Hepatocyte (in vitro differentiated cells): ENCODE measurements around the gene C22orf23. TPM values are rescaled to one million over a fixed set of nuclear protein-coding genes. Genes with fewer than 3 reads are reported as not detected.

Experiments used
- DNase-seq: peaks from one replicate; pipeline ENCODE4 v3.0.0-alpha.2; 2016; ENCODE audit warnings: low spot score
- H2AFZ ChIP-seq: fragments of 200-600 bp; sonication (generic); 2 replicates; pipeline ENCODE4 v1.6.0; 2016; ENCODE audit warnings: antibody characterized with exemption, mild to moderate bottlenecking
- H3K27ac ChIP-seq: fragments of 200-600 bp; sonication (generic); 2 replicates; pipeline ENCODE4 v1.5.1; 2016; ENCODE audit warnings: mild to moderate bottlenecking
- H3K27me3 ChIP-seq: fragments of 200-600 bp; sonication (generic); 2 replicates; pipeline ENCODE4 v1.6.1; 2016
- H3K36me3 ChIP-seq: fragments of 200-600 bp; sonication (generic); replicated peaks from 2 replicates; pipeline ENCODE4 v1.5.1; 2016; ENCODE audit warnings: low read depth; ENCODE audit not compliant: insufficient read depth
- H3K4me1 ChIP-seq: fragments of 200-600 bp; sonication (generic); 2 replicates; pipeline ENCODE4 v1.5.1; 2016; ENCODE audit warnings: mild to moderate bottlenecking, moderate library complexity; ENCODE audit not compliant: insufficient read depth
- H3K4me2 ChIP-seq: fragments of 200-600 bp; sonication (generic); 2 replicates; pipeline ENCODE4 v1.6.0; 2016
- H3K4me3 ChIP-seq: fragments of 200-600 bp; sonication (generic); 2 replicates; pipeline ENCODE4 v1.5.1; 2016; ENCODE audit warnings: mild to moderate bottlenecking
- H3K79me2 ChIP-seq: fragments of 200-600 bp; sonication (generic); 2 replicates; pipeline ENCODE4 v1.6.0; 2017; ENCODE audit warnings: mild to moderate bottlenecking
- H3K9me2 ChIP-seq: fragments of 200-600 bp; sonication (generic); replicated peaks from 2 replicates; pipeline ENCODE4 v1.6.0; 2017; ENCODE audit warnings: mild to moderate bottlenecking; ENCODE audit not compliant: insufficient read depth
- H3K9me3 ChIP-seq: fragments of 200-600 bp; sonication (generic); 2 replicates; pipeline ENCODE4 v1.5.1; 2016; ENCODE audit warnings: low read depth, mild to moderate bottlenecking
- H4K20me1 ChIP-seq: fragments of 200-600 bp; sonication (generic); 2 replicates; pipeline ENCODE4 v1.6.0; 2016; ENCODE audit warnings: mild to moderate bottlenecking; ENCODE audit not compliant: insufficient read depth, poor library complexity, severe bottlenecking
- CTCF ChIP-seq: fragments of 200-600 bp; sonication (generic); IDR thresholded peaks from 2 replicates; pipeline ENCODE4 v1.5.1; 2016; ENCODE audit warnings: antibody characterized with exemption, mild to moderate bottlenecking; ENCODE audit not compliant: poor library complexity
- EZH2 ChIP-seq: fragments of 200-600 bp; sonication (generic); IDR thresholded peaks from 2 replicates; pipeline ENCODE4 v1.6.1; 2016; ENCODE audit warnings: antibody characterized with exemption, mild to moderate bottlenecking, borderline replicate concordance
- EZH2phosphoT487 ChIP-seq: fragments of 200-600 bp; sonication (generic); IDR thresholded peaks from one replicate; pipeline ENCODE4 v1.6.1; 2018; ENCODE audit warnings: antibody characterized with exemption, mild to moderate bottlenecking, low read depth, moderate library complexity; ENCODE audit not compliant: unreplicated experiment, severe bottlenecking
- WGBS: methylation state at CpG from one replicate; pipeline ENCODE4 v1.1.6; 2016; ENCODE audit warnings: low lambda C conversion rate; ENCODE audit errors: missing lambda C conversion rate; 5-methylcytosine and 5-hydroxymethylcytosine counted together
- polyA plus RNA-seq: library from polyadenylated mRNA; unstranded; fragments of >200 nt; fragmentation: Nextera tagmentation; extraction: Ambion mirVana; gene quantifications from 2 replicates; pipeline ENCODE4 v1.2.1, GENCODE V29; 2016
- total RNA-seq: library from RNA; depleted of rRNA; stranded (reverse); fragments of >200 nt; gene quantifications from 2 replicates; pipeline ENCODE4 v1.2.3, GENCODE V29; 2014

Gene C22orf23
- total and polyA plus RNA-seq, 2 experiments from 2014 or later = 0.29 to 0.30 TPM

GRCh38 chr22:37972527-37972926, 19.1 kb upstream of the C22orf23 start:
- no peaks in the 10 kb centered on the region for H3K27me3 ChIP-seq
- H3K4me3 ChIP-seq = no peak overlapping the region
- H3K9me2 ChIP-seq = no peaks in the 10 kb centered on the region
- no peak overlapping the region for H3K27ac ChIP-seq
- no peaks in the 10 kb centered on the region for H3K4me1 ChIP-seq
- H2AFZ ChIP-seq = no peak overlapping the region
- no peak for TF ChIP-seq EZH2
- H3K4me2 ChIP-seq = no peak overlapping the region
- no peaks in the 10 kb centered on the region for H3K36me3 ChIP-seq
- H4K20me1 ChIP-seq = no peaks in the 10 kb centered on the region
- DNase-seq = no peak
- 80% methylated on average over 3 of the region's 3 CpGs for WGBS
- H3K9me3 ChIP-seq = no peaks in the 10 kb centered on the region
- no peaks in the 10 kb centered on the region for H3K79me2 ChIP-seq

- Histone ChIP-seq H2AFZ (no peak overlapping the region), H4K20me1 (no peaks in the 10 kb centered on the region), H3K36me3 (no peaks in the 10 kb centered on the region), H3K9me3 (no peaks in the 10 kb centered on the region), H3K79me2 (no peaks in the 10 kb centered on the region), H3K27ac (no peak overlapping the region), H3K4me1 (no peaks in the 10 kb centered on the region), H3K4me2 (no peak overlapping the region), H3K27me3 (no peaks in the 10 kb centered on the region), H3K9me2 (no peaks in the 10 kb centered on the region), H3K4me3 (no peak overlapping the region)
- TF ChIP-seq EZH2 = no peak
- no peak for TF ChIP-seq EZH2phosphoT487
- no peak for TF ChIP-seq CTCF
- no peak for DNase-seq
- WGBS = 57% methylated on average over 7 of the region's 7 CpGs
These were observed 18.4 kb upstream of the C22orf23 start for GRCh38 chr22:37971475-37972434.

- WGBS = 97% methylated on average over 4 of the region's 4 CpGs
- no peak for TF ChIP-seq EZH2
- no peak for TF ChIP-seq EZH2phosphoT487
- no peak for TF ChIP-seq CTCF
These were observed 17.5 kb upstream of the C22orf23 start for GRCh38 chr22:37970864-37971263.

More at GRCh38 chr22:37970864-37971263, 17.5 kb upstream of the C22orf23 start:
- Histone ChIP-seq H4K20me1 (no peaks in the 10 kb centered on the region), H3K36me3 (no peaks in the 10 kb centered on the region), H2AFZ (no peak overlapping the region), H3K4me3 (no peak overlapping the region), H3K9me3 (no peaks in the 10 kb centered on the region), H3K9me2 (no peaks in the 10 kb centered on the region), H3K4me1 (no peaks in the 10 kb centered on the region), H3K79me2 (no peaks in the 10 kb centered on the region), H3K4me2 (no peak overlapping the region), H3K27ac (no peak overlapping the region), H3K27me3 (no peaks in the 10 kb centered on the region)
- DNase-seq = no peak
